Keratinocyte (primary cell): Measurements from ENCODE around the gene AKNA.

Source experiments
- EZH2 ChIP-seq: IDR thresholded peaks from one replicate; pipeline ENCODE4 v1.6.1; 2012; ENCODE audit warnings: inconsistent platforms, mild to moderate bottlenecking, low read length, moderate library complexity
- TF ChIP-seq, protein P1 (sequence below), 3 experiments: IDR thresholded peaks in 1 of 3; conservative IDR thresholded peaks in 1 of 3; optimal IDR thresholded peaks in 1 of 3; 2 replicates in 2 of 3; 3 replicates in 1 of 3; pipeline versions ENCODE3 to v1.5.1; 2011; ENCODE audit warnings: low read length in 3 of 3, mild to moderate bottlenecking in 3 of 3, moderate library complexity in 2 of 3, control low read depth in 1 of 3, inconsistent platforms in 1 of 3; ENCODE audit not compliant: insufficient read depth in 2 of 3; ENCODE audit errors: extremely low read depth in 1 of 3

DNA sequence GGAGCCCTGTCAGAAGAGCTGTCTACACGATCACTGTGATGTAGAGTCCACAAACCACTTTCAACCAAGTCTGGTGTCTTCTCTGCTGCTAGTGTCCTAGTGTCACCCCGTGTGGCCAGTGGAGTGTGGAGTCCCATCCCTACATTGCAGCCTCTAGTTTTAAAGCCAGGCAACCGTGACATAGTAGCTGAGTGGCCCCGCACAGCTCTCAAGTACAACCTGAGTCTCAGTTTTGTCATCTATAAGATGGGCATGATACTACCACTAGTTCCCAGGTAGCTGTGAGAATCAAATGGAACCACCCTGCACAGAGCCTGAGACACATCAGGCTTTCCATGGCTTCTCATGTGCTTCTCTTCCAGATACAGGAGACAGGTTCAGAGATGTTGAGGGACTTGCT, 43.2 kb upstream of the AKNA start:
- TF ChIP-seq, protein P1, sequence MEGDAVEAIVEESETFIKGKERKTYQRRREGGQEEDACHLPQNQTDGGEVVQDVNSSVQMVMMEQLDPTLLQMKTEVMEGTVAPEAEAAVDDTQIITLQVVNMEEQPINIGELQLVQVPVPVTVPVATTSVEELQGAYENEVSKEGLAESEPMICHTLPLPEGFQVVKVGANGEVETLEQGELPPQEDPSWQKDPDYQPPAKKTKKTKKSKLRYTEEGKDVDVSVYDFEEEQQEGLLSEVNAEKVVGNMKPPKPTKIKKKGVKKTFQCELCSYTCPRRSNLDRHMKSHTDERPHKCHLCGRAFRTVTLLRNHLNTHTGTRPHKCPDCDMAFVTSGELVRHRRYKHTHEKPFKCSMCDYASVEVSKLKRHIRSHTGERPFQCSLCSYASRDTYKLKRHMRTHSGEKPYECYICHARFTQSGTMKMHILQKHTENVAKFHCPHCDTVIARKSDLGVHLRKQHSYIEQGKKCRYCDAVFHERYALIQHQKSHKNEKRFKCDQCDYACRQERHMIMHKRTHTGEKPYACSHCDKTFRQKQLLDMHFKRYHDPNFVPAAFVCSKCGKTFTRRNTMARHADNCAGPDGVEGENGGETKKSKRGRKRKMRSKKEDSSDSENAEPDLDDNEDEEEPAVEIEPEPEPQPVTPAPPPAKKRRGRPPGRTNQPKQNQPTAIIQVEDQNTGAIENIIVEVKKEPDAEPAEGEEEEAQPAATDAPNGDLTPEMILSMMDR (optimal IDR thresholded peaks at IDR 0.05 in 1 of 3, IDR thresholded peaks at IDR 0.05 in 1 of 3, conservative IDR thresholded peaks at IDR 0.05 in 1 of 3; ENCODE audit: extremely low read depth in 1 of 3, insufficient read depth in 2 of 3, low read length in 3 of 3), result no peak
- TF ChIP-seq EZH2, result no peak
